SK-MEL-5 (cell line): ENCODE measurements around the gene MMP20. TPM values are rescaled to one million over a fixed set of nuclear protein-coding genes. Genes with fewer than 3 reads are reported as not detected.

Experiments
- DNase-seq: peaks from one replicate; pipeline ENCODE4 v3.0.0-alpha.2; 2016; ENCODE audit warnings: low read depth, low spot score
- in situ Hi-C: cut with HindIII; loops from 2 replicates; pipeline ENCODE4 v1.10.0; 2016; ENCODE audit warnings: low sequenced_read_pairs, high pct_unique_total_duplicates, low pct_unique_long_range_greater_than_20kb
- total RNA-seq: library from RNA; depleted of rRNA; stranded (reverse); fragments of >200 nt; shearing (Covaris generic); gene quantifications from 2 replicates; pipeline ENCODE4 v1.2.3, GENCODE V29; 2014

Gene MMP20
- total RNA-seq, 1 experiment from 2014 or later, result not detected

- in situ Hi-C loops, result no loop called here
- no peak for DNase-seq
Measured at GRCh38 chr11:102577723-102578122, 47.4 kb downstream of the MMP20 start.

GRCh38 chr11:102577182-102577581 is 48.0 kb downstream of the MMP20 start:
- no peak for DNase-seq

GRCh38 chr11:102576350-102576749 is 48.8 kb downstream of the MMP20 start:
- DNase-seq, result no peak
- in situ Hi-C loops, result no loop called here

More at GRCh38 chr11:102577182-102577581, 48.0 kb downstream of the MMP20 start:
- in situ Hi-C loops, result no loop called here

DNA sequence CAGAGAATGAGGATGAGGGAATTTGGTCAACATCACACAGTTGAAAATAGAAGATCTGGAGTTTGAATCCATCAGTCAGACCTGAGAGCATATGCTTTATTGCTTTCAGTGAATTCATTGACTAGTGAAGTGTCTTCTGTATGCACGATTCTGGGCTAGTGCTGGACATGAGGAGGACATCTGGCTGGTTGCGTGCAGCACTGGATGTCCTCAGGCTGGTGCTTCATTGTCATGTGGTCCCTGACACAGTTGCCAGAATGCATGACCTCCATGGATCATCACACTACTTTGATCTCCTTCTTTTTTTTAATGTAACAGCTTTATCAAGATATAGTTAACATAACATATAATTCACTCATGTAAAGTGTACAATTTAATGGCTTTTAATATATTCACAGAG is 50.1 kb downstream of the MMP20 start:
- DNase-seq, result peak; percentile 38
- in situ Hi-C loops, result no loop called here

GRCh38 chr11:102573851-102574250 is 51.3 kb downstream of the MMP20 start:
- no peak for DNase-seq
- in situ Hi-C loops, result no loop called here

DNA sequence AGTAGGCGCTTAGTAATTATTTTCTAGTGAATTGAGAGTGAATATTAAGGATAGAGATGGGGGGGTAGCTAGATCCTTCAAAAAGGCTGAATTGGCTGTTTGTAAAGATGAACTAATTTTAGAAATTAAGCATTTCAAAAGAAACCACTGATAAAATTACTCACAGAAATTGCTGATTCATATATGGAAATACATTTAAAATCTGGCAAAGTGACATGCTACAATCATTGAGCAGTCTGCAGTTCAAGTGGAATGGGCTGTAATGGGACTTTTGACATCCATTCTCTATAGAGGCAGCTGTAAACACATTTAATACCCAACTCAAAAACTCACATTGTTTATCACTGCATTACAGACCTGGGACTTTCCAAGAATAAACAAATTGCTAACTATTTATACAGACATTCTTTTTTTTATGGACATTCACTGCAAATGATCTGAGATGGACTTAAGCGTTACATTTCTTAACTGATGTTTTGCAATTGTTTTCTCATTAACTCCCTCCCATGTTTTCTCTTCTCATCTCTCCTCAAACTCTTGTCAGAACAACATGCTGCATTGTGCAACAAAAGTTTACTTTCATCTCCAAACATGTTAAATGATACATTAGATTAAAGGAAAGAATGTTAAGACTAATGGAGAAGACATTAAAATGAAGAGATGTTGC is 52.4 kb downstream of the MMP20 start:
- no peak for DNase-seq
- in situ Hi-C loops, result no loop called here

GRCh38 chr11:102568851-102569250 is 56.3 kb downstream of the MMP20 start:
- in situ Hi-C loops, result no loop called here
- DNase-seq, result no peak

GRCh38 chr11:102566112-102566511 is 59.0 kb downstream of the MMP20 start:
- in situ Hi-C loops, result no loop called here
- DNase-seq, result no peak

GRCh38 chr11:102564110-102564509 is 61.0 kb downstream of the MMP20 start:
- in situ Hi-C loops, result no loop called here
- no peak for DNase-seq

GRCh38 chr11:102561636-102562035 is 63.5 kb downstream of the MMP20 start:
- in situ Hi-C loops, result no loop called here

GRCh38 chr11:102560555-102561011 is 64.5 kb downstream of the MMP20 start:
- in situ Hi-C loops, result no loop called here
- peak; percentile 46 for DNase-seq

More at GRCh38 chr11:102561636-102562035, 63.5 kb downstream of the MMP20 start:
- DNase-seq, result no peak

GRCh38 chr11:102559839-102560238 is 65.3 kb downstream of the MMP20 start:
- in situ Hi-C loops, result no loop called here
- no peak for DNase-seq

DNA sequence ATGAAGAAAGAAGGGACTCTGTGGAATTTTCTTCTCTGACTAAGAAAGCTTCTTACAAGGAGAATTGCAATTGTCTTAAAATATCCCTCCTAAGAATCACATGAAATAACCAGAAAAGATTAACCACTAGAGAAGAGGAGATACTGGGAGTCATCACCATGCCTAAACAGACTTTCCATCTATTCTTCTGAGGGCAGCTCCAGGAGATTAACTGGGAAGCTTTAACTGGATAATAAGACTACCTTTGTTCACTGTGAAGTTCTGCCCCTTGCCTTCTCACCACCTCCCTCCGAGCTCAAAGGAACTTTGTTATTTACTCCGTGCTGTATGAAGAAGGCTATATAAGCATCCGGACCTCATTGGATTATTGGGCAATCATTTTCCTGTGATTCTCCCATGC is 70.0 kb downstream of the MMP20 start:
- peak; percentile 93 for DNase-seq
- in situ Hi-C loops, result no loop called here

GRCh38 chr11:102553835-102554282 is 71.3 kb downstream of the MMP20 start:
- DNase-seq, result no peak
- in situ Hi-C loops, result no loop called here

- no peak for DNase-seq
- in situ Hi-C loops, result no loop called here
Measured at GRCh38 chr11:102552447-102553194, 72.5 kb downstream of the MMP20 start.

GRCh38 chr11:102552020-102552419 is 73.1 kb downstream of the MMP20 start:
- in situ Hi-C loops, result no loop called here
- DNase-seq, result no peak

GRCh38 chr11:102551169-102551781 is 73.9 kb downstream of the MMP20 start:
- DNase-seq, result no peak
- in situ Hi-C loops, result no loop called here

DNA sequence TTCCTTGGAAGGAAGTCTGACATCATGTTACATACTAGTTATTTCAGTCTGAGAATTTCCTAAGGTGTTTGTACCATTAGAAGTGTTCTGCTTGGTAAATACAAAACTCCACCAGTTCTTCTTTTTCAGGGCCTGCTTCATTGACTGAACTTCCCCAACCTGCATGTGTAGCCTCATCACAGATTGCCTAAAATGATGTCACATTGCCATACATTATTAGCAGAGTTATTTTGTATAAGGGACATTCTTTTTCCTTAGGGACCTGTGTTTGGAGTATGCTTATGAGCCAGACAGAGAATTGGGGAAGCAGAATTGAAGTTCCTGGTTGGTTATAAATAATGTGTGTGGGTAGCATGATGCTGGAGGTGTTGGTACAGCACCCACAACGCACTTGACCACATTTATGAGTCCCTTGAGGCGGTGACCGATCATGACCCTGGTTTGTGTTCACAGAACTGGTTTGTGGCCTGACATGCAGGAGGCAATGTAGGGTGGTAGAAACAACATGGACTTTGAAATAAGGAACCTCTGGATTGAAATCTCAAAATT is 78.1 kb downstream of the MMP20 start:
- in situ Hi-C loops, result no loop called here
- no peak for DNase-seq
